RWPE1 (cell line): Measurements from ENCODE around the gene FBXO30.

Experiments used
- CTCF ChIA-PET: fragments of 350-600 bp; sonication (Branson Sonifier 250); formaldehyde crosslinking; extraction: SDS; loops from one replicate; lab custom pipeline; 2021; lab: Yijun Ruan, JAX
- POLR2A ChIA-PET: fragments of 400-600 bp; formaldehyde crosslinking; extraction: SDS; loops from one replicate; lab custom pipeline; 2020; ENCODE audit warnings: antibody characterized with exemption; ENCODE audit not compliant: low non-redundant PET; lab: Yijun Ruan, JAX
- DNase-seq: peaks from one replicate; pipeline ENCODE4 v3.0.0; 2012; ENCODE audit warnings: low spot score
- H3K27ac ChIP-seq: fragments of 450-650 bp; 2 replicates; pipeline ENCODE4 v1.5.1; 2017
- CTCF ChIP-seq: fragments of 450-650 bp; conservative IDR thresholded peaks from 2 replicates; pipeline ENCODE4 v1.5.1; 2017; ENCODE audit warnings: low read depth, mild to moderate bottlenecking

The FBXO30 gene

DNA sequence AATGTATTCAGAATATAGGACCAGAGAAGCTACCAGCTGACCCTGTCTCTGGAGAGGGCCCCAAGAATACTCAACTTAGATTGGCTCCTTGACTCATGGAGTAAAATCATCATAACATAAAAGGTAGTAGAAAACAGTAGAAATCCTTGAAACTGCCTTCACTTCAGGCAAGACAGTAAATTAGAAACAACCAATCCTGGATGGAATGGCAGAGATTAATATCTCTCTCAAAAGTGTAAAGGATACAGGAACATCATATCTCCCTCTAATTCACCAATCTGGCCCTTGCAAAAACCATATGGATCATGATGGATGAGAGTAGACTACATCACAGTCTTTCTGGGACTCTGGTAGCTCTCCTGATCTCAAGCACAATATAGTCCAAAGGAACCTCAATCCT is 58.9 kb downstream of the FBXO30 start:
- ChIA-PET CTCF (no interaction called here), POLR2A (no interaction called here)
- no peak for TF ChIP-seq CTCF
- H3K27ac ChIP-seq: no peak overlapping the region
- DNase-seq: no peak

DNA sequence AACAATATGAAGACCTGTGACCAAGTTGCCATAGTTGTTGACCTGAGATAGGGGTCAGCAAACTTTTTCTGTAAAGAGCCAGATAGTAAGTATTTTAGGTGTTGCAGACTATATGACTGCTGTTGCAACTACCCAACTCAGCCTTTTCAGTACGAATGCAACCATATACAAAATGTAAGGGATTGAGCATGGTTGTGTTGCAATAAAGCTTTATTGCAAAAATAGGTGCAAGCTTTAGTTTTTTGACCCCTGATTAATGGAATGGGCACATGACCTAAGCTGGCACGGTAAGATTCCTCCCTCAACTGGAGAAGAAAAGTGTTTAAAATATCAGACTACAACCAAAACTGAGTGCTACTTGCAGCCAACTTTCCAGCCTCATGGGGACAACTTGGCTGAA is 62.0 kb downstream of the FBXO30 start:
- ChIA-PET POLR2A (no interaction called here), CTCF (interaction anchor here (0.6 kb wide), 1 partner anchor 17 kb away, joined by 3 read pairs; the partner anchor contains the start of gene EPM2A)
- DNase-seq: no peak
- no peak for TF ChIP-seq CTCF
- H3K27ac ChIP-seq: no peak overlapping the region

DNA sequence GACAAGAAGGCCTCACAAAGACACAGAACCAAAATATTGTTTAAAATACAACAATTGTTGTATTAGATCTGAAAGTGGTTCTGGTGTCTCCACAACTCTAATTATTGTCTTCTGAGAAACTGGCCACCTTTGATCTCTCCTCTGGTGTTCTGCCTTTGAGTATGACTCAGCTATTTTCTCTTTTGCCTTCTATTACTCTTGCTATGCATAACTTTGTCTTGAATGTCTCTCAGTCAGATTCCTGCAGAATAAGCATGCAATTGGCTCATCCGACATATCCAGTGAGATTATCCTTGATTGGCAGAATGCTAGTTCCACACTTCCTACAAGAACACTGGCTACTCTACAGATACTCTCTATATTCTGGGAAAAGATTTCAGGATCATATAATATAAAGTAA is 65.0 kb downstream of the FBXO30 start:
- CTCF ChIA-PET: no interaction called here
- peak; percentile 11 for DNase-seq
- H3K27ac ChIP-seq: no peak overlapping the region
- no peak for TF ChIP-seq CTCF
- POLR2A ChIA-PET: no interaction called here

GRCh38 chr6:145745861-145746260 is 68.7 kb downstream of the FBXO30 start:
- DNase-seq: no peak
- ChIA-PET CTCF (interaction anchor here (0.7 kb wide), 1 partner anchor 129 kb away, joined by 3 read pairs; no protein-coding TSS in a partner anchor), POLR2A (no interaction called here)

GRCh38 chr6:145744619-145745018 is 70.0 kb downstream of the FBXO30 start:
- no peak overlapping the region for H3K27ac ChIP-seq
- peak; percentile 28 for DNase-seq
- CTCF ChIA-PET: no interaction called here
- POLR2A ChIA-PET: no interaction called here
- no peak for TF ChIP-seq CTCF

More at GRCh38 chr6:145745861-145746260, 68.7 kb downstream of the FBXO30 start:
- no peak for TF ChIP-seq CTCF
- no peak overlapping the region for H3K27ac ChIP-seq
